GM21447 (cell line): ENCODE results near the gene CCDC190.
"Not testable (repeated sequence)": the region's sequence is repeated elsewhere in the genome, so short reads cannot be mapped to it uniquely, and the experiment has no call there.

Experiments used
- ATAC-seq: cut with Tn5 transposase; IDR thresholded peaks from one replicate; pipeline ENCODE4 v1.9.1; 2021; ENCODE audit not compliant: unreplicated experiment

The CCDC190 gene

DNA sequence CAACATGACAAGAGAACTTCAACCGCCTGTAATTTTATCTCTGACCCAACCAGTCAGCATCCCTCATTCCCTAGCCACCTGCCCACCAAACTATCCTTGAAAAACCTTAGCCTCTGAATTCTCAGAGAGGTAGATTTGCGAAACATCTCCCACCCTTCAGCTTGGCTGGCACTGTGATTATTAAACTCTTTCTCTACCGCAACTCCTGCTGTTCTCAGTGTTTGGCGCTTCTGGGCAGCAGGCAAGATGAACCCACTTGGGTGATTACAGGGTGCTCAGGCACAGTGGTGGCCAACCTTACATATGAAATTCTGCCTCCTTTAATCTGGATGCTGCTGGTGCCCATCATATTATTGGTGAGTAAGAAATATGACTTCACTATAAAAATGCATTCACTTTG is 22.1 kb downstream of the CCDC190 start:
- ATAC-seq: no peak

GRCh38 chr1:162835157-162835899 is 25.6 kb downstream of the CCDC190 start:
- peak; percentile 96 for ATAC-seq

DNA sequence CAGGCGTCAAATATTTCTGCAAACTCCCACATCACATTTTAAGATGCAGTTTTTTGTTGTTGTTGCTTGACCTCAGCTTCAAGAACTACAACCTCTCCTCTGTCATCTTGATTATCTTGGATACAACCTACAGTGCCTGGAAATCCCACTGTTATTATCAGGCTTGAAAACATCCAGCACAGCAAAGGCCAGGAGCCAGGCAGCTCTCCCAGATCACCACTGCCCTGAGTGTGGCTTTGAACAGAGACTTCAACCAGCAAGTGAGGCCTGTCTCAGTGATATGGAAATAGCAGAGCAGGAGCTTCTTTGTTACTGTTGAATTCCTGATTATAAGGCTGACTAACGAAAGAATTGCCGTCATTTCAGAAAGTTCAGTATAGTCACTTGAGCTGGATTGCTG is 28.5 kb downstream of the CCDC190 start:
- no peak for ATAC-seq

DNA sequence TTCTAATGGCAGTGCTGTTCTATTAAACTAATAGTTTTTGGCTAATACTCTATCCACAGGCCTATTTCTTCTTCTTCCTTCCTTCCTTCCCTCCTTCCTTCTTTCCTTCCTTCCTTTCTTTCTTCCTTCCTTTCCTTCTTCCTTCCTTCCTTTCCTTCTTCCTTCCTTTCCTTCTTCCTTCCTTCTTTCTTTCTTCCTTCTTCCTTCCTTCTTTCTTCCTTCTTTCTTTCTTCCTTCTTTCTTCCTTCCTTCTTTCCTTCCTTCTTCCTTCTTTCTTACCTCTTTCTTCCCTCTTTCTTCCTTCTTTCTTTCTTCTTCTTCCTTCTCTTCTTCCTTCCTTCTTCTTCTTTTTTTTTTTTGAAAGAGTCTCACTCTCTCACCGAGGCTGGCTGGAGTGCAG is 31.7 kb downstream of the CCDC190 start:
- no peak for ATAC-seq

DNA sequence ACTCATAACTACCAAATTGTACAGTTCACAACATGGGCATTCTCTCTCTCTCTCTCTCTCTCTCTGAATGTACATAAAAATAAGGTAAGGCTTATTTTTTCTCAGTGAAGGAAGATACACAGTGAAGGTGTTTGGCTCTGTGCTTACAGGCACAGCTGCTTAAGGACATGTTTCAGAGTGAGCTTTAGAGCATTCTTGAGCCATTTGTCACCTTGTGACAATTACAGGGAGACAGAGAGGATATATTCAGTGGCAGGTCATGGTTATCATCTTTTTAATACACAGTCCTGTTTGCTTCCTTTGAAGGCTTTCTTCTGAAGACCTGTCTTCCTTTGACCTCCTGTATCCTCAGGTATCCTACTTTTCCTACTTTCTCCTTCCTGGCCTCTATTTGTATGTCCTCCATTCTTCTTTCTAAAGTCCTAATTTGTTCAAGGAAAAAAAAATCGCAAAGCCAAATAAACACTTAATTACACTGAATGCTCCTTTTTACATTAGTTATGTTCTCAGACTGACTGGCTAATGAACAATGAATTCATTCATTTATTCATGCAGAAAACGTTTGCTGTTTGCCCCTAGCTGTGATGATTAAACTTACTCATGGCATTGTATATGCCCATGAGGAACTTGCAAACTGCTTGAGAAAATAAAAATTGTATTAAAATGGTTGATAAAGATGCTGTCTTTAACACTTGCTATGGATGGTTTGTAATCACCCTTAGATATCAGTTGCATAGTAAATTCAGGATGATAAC is 37.0 kb downstream of the CCDC190 start:
- no peak for ATAC-seq

GRCh38 chr1:162823231-162823630 is 37.7 kb downstream of the CCDC190 start:
- ATAC-seq: no peak

DNA sequence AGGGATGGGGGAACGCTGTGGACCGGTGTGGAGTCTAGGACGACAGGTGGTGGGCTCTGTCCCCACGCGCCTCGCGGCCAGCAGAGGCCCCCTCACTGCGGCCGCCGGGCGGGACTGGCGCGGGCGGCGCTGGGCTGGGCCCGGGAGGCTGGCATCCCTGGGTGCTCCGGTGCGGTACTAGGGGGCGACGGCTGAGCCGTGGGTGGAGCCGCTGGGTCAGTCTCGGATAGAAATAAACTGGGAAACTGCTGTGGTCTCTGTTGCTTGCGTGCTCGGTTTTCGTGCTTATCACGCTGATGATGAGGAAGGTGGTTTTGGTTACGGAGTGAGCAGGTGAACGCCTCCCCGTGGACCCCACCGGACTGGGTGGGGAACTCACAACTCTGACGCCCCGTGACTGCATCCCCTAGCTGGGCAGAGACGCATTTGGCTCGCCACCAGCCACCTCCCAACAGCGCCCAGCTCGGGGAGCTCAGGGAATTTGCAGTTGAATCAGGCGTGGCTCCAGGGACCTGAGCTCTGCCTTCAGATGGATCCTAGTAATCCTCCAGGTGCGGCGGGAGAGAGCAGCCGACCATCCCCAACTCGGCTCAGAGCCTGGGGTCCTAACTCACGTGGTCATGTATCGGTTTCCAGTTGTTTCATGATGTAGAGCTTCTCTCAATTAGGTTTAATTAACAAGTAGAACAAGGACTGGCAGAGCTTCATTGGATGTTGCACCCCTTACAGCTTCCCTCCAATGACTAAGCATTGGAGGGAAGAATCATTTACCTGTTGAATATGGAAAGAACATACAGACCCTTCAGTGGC is 38.4 kb downstream of the CCDC190 start:
- no peak for ATAC-seq

- not testable (repeated sequence) for ATAC-seq
Observed at GRCh38 chr1:162818666-162819065, 42.3 kb downstream of the CCDC190 start.

GRCh38 chr1:162818136-162818535 is 42.8 kb downstream of the CCDC190 start:
- ATAC-seq: not testable (repeated sequence)

DNA sequence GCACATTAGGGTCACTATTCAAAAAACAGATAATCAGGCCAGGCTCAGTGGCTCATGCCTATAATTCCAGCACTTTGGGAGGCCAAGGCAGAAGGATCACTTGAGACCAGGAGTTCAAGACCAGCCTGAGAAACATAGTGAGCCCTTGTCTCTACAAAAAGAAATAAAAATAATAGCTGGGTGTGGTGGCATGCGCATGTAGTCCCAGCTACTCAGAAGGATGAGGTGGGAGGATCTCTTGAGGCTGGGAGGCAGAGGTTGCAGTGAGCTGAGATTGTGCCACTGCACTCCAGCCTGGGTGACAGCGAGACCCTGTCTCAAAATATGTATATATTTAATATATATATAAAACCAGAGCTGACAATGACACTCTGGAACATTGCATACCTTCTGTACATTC is 48.6 kb downstream of the CCDC190 start:
- ATAC-seq: not testable (repeated sequence)

- not testable (repeated sequence) for ATAC-seq
Observed at GRCh38 chr1:162807503-162807902, 53.5 kb downstream of the CCDC190 start.
